IPS DF 19.7 (cell line): ENCODE data around the gene PRTG.
"Not testable (repeated sequence)": the region's sequence is repeated elsewhere in the genome, so short reads cannot be mapped to it uniquely, and the experiment has no call there.

Experiments
- DNase-seq: peaks from one replicate; pipeline ENCODE4 v3.0.0-alpha.2; 2013; ENCODE audit warnings: low read depth, low spot score

The PRTG gene

DNA sequence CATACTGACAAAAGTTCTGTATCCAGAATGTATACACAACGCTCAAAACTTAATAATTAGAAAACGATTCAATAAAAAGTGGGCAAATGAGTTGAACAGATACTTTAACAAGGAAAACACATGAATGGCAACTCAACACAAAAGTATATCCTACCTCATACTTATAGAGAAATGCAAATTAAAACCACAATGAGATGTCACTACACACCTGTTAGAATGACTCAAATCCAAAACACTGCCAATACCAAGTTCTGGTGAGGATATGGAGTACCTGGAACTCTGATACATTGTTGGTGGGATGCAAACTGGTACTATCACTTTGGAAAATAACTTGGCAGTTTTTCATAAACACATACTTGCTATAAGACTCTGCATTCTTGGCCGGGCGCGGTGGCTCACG, 42.1 kb downstream of the PRTG start:
- DNase-seq, result no peak

DNA sequence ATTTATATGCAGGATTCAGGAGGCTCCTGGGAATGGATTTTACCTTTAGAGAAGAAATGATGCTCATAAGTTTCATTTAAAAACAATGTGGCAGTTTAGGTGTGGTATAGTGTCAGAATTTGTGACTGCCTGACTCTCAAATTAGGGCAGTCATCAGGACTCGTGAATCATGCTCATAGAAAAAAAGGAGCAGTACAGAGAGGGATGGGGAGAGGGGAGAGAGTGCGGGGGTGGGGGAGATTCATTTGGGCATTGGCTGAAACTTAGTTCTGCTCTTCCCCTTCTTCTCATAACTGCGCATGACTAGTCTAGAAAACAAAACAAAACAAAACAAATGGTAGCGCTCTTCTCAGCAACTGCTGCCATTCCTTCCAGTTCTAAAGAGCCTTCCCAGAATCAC, 44.3 kb downstream of the PRTG start:
- DNase-seq, result no peak

DNA sequence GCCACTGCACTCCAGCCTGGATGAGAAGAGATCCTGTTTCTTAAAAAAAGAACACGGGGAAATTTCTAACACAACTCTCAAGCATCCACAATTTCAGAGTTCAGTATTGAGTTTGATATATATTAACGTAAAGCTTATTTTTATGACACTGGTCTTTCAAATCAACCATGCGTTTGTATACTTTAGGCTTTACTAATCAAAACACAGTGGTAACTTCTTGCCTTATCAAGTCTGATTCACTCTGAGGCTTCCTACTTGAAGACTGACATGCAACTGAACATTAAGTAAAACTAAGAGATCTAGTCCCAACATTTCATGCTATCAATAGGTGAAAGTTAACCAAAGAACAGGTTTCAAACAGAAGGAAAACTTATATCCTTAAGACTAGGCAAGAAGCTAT, 46.7 kb downstream of the PRTG start:
- DNase-seq, result no peak

DNA sequence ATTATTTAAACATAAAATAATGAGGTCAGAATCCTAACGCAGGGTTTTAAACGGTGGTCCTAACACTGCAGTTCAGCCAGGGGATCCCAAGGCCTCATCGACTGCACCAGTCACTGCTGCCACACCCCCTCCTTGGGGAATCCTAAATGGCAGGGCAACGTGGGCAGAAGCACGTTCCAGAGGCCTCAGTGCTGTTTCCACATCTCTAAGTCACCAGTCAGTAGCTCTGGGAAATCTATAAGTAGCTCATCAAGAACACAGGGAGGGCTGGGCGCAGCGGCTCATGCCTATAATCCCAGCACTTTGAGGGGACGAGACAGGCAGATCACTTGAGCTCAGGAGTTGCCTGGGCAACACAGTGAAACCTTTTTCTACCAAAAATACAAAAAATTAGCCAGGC, 47.5 kb downstream of the PRTG start:
- no peak for DNase-seq

DNA sequence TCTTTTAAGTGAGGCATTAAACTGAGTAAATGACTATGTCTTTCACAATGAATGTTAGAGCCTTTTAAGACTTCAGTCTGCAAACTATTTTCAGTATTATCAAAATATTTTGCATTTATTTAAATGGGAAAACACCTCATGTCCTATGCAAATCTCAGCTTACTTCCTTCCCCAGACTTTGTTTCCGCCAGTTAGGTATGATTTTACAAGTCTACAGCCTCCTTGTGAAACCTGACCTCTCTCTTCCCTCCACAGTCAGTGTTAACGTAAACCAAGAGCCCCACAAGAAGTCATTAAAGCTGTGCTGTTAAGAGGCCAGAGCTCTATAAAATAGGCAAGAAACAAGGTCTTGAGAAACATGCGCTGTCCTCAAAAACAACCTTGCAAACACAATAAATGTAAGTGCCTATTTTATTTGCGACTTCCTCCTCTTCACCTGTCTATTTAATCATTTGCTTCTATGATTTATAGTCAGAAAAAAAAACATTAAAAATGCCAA, 48.3 kb downstream of the PRTG start:
- DNase-seq, result peak; percentile 52

DNA sequence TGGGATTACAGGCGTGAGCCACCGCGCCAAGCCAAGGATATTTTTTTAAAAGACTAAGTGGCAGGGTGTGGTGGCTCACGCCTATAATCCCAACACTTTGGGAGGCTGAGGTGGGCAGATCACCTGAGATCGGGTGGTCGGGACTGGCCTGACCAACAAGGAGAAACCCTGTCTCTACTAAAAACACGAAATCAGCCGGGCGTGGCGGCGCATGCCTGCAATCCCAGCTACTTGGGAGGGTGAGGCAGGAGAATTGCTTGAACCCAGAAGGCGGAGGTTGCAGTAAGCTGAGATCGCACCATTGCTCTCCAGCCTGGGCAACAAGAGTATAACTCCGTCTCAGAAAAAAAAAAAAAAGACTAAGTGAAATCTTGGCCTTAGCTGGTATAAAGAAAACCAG, 49.8 kb downstream of the PRTG start:
- DNase-seq, result not testable (repeated sequence)

DNA sequence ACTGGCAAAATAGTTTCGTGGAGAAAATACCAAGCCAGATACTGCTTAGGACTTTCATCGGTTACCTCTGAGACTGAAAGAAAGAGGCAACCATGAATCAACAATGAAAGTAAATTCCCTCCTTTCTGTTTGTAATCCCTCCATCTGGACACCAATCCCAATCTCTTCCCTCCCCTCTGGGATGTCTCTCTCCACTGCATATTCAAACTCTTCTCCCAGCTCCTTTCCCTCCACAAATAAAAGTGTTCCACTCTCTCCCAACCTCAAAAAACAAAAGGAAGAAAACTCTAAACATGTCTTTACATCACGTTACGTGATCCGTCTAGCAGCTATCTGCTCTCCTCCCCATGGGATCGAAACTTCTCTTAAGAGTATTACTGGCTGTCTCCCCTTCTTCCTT, 55.2 kb downstream of the PRTG start:
- no peak for DNase-seq

DNA sequence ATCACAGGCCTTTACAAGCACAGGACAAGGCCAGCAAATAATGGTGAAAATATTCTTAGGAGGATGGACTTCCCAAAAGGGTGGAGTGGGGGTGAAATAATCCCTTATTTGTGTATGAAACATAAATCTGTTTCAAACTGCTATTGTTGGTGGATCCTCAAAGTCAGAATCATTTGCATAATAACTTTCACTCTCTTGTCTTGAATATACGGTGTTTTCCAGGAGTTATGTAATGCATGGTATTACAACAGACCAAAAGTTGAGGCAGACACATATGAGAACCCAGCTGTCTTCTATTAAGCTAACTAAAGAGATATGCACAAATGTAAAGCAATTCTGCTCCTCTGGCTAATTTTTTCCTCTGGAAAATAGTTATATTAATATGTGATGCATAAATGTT, 57.7 kb downstream of the PRTG start:
- DNase-seq, result no peak

DNA sequence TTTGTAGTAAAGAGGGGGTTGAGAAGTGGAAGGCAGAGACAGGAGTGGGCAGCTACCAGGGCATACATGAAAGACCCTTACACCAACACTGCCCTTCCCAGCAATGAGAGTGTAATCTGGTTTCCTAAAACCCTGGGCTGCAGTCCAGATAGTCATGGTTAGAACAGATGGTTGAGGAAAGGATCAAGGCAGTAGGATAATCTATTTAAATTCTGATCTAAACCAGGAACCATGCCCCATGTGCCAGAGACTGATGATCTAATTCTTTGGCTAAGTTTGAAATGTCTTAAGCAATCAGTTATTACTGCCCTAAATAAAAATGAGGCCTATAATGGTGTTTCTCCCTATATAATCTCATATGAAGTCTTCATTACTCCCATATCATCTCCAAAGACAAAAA, 59.6 kb downstream of the PRTG start:
- DNase-seq, result no peak

DNA sequence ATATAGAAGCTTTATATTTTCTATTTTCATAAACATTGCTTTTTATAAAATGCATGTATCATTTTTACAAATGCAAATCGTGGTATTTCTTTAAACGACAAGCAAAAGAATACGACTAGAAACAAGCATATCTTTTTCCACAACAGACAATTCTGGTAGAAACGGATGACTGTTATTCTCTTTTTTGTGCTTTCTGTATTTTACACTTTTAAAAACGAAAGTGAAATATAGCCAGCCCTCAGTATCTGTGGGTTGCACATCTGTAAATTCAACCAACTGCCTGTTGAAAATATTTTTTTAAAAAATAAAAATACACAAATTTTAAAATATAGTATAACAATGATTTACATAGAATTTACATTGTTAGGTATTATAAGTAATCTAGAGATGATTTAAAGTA, 61.3 kb downstream of the PRTG start:
- DNase-seq, result no peak

DNA sequence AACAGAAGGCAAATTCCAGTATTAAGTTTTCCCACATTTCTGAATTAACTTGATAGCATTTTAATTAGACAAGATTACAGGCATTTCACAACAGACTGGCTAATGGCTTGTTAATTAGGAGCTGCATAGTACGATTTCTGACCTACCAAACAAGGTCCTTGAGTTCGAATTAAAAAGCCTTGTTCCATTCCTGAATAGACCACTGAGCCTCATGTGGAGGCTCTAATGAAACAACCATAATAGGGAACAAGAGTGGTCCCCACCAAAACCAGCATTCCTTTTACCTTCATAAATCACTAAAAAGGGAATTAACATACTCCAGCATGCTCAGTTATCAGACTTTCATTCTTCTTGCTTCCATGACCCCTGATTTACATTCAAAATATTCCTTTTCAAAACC, 66.4 kb downstream of the PRTG start:
- no peak for DNase-seq

DNA sequence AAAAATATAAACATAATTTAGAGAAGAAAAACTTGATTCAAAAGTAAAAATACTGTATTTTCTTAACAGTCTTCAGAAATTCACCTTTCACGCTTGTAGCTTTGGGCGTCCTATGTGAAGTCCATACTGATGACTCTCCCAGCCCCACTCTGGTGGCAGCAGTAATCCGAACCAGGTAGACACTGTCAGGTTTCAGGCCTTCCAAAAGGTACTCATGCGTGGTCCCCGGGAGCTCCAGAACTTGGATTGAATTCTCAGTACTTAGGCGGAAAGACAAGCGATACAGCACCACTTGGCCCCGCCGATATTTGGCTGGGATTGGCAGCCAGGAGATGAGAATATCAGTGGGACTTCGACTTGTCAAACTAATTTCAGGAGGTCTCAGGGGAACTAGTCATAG, 69.7 kb downstream of the PRTG start:
- DNase-seq, result no peak

DNA sequence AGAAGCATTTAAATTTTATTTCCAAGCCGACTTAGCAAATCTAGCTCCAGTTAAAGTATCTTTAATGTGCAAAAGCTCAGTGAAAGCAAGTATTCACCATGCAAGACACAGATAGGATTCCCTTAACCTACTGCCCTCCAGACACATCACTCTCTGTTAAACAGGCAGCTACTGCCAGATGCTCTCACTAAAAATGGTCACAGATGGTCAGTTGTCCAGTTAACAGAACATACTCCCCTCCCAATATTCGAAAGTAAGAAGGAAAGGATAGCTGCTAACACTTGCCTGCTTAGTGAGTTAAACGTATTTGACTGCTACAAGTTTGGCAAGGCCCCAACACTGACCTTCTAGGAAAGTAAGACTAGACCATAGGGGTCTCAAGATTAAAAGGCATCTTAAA, 73.7 kb downstream of the PRTG start:
- no peak for DNase-seq

DNA sequence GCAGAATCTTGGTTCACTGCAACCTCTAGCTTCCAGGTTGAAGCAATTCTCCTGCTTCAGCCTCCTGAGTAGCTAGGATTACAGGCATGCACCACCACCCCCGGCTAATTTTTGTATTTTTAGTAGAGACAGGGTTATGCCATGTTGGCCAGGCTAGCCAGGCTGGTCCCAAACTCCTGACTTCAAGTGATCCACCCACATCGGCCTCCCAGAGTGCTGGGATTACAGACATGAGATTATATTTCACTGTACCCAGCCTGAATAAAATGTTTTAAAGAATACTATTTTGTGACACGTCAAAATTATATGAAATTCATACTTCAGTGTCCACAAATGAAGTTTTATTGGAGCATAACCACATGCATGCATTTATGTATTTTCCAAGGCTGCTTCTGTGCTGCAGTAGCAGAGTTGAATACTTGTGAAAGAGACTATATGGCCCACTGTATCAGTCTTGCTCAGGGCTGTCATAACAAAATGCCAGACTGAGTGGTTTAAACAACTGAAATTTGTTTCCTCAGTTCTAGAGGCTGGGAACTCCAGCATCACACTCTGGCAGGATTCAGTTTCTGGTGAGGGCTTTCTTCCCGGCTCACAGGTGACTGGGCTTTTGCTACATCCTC, 77.2 kb downstream of the PRTG start:
- DNase-seq, result no peak

DNA sequence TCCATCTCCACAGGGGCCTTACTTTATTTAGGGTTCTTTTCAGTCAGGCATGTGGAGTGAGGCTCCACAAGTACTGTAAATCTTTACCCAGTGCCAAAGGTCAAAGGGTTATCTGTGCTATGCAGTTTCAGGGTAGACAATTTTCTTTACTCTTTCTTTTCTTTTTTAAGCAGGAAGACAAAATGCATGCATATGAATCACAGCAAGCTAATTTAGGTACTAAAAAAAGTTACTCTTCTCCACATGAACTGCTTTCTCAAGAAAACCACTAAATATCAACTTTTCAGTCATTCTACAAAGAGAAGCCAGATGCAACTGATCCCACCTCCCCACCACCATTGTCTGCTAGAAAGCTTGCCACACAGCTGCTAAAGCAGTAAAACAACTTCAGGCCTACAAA, 81.5 kb downstream of the PRTG start:
- DNase-seq, result peak; percentile 47

DNA sequence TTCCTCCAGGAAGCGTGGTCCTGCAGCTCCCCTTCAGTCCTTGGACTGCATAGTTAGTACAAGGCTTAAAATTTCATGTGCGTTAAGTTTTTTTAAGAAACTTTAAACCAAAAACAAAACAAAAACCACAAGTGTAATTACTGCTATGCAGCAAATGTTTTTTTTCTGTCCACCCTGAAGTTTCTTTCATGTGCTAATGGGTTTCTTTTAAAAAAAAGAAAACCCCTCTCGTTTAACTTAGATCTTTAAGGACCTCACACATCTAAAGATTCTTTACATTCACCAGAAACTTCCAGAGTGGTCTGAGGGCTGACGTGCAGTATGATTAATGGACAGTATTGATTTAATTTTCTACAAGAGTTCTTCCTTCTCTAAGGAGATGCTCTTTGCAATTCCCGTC, 82.8 kb downstream of the PRTG start:
- DNase-seq, result no peak

DNA sequence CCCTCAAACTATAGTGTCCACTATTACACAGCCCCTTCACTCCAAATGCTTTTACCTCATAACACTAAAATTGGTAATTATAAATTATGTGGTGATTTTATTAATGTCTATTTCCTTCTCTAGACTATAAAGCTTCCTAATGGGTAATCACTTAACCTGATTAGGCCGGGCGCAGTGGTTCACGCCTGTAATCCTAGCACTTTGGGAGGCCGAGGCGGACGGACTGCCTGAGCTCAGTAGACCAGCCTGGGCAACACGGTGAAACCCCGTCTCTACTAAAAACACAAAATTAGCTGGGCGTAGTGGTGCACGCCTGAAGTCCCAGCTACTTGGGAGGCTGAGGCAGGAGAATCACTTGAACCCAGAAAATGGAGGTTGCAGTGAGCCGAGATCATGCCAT, 83.5 kb downstream of the PRTG start:
- no peak for DNase-seq

DNA sequence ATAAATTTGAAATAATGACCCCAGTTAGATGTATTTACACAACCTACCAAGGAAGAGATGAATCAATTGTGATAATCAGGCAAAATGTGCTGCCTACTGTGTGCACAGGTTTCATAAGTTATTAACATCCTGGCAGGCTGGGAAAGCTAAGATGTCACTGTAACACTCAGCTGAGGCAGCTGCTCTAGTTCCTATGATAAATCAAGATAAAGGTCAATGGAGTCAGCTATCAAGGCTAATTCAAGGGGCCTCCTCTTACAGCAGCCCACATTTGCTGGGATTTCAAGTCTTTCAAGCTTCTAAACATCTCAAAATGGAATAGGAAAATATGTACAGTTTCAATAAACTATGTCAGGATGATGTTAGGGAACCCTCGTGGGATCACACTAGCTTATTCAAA, 84.1 kb downstream of the PRTG start:
- no peak for DNase-seq

DNA sequence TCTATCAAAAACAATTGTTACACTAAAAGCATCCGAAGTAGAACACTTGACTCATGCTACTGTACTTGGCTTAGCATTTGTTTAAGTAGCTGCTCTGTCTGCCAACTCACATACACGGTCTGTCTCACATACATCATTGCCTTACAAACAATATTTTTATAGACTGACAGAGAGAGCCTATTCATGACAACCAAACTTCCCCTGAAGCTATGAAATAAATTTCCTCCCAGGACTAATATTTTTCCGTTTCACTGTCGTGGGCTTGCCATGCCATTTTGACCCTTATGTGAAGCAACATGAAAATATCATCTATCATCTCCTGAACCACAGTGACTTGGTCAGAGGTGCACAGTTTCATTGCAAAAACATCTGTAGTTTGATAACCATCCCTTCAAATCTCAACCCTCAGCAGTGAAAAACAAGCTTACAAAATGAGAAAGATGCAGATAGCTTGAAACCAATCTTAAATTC, 88.4 kb downstream of the PRTG start:
- no peak for DNase-seq

DNA sequence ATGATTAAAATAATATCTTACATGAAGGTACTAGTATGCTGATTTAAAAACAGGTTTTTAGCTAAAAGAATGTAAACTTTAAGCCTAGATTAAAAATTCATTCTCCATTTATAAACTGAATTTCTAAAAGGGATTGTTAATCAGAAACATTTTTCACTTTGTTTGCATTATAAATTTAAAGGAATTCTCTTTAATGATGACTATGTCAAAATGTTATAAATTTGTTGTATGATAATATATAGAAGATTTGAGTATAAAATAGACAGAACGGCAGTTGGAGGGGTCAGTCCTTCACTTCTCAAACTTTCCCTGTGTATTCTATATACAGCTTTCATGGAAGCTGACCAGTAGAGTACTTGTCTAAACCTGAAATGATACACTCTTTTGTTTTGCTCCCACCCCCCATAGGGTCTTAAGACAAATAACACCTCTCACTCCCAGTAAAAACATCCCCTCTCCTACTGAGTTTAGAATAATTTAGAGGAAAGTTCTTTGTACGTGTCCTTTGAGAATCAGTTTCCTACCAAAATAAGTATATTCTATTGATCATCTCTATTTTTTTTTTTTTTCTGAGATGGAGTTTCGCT, 90.0 kb downstream of the PRTG start:
- DNase-seq, result no peak

DNA sequence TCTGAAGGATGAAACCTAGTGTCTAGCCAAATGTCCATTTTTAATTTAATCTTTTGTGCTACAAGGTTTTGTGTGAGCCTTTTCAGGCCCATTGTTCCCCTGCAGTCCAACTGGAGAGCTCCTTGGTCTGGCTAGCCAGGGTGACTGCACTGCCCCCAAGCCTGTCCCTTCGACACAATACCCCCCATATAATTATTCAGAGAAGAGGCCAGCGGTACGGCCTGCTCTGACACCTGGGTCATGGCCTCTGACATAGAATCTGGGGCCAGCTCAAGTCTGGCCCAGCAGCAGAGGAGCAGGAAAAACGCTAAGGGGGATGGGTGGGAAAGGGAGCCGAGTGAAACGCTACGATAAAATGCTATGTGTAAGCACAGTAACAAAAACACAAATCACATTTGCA, 90.6 kb downstream of the PRTG start:
- DNase-seq, result no peak

DNA sequence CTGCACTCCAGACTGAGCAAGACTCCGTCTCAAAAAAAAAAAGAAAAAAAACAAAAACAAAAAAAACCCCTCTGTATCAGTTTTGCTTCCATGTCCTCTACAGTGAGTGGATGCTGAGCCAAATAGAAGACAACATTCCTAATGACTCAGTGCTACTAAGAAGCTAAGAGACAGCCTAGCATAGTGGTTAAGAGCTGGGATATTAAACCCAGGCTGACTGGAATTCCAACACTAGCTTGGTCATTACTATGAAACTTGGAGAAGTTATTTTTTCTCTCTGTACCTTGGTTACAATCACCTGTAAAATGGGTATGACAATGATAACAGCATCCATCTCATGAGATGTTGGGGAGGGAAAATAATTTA, 93.9 kb downstream of the PRTG start:
- no peak for DNase-seq

DNA sequence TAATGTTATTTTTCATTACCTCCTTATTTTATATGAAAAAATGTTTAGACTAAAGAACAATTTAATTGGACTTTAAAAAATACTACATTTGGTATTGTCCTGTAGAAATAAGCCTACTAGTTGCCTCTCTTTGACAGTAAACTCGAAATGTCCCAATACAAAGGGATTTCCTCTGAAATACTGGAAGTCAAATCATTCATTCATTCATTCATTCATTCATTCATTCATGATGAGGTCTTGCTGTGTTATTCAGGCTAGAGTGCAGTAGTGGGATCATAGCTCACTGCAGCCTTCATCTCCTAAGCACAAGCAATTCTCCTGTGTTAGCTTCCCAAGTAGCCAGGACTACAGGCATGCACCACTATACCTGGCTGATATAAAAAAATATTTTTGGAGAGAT, 104.2 kb downstream of the PRTG start:
- DNase-seq, result no peak

DNA sequence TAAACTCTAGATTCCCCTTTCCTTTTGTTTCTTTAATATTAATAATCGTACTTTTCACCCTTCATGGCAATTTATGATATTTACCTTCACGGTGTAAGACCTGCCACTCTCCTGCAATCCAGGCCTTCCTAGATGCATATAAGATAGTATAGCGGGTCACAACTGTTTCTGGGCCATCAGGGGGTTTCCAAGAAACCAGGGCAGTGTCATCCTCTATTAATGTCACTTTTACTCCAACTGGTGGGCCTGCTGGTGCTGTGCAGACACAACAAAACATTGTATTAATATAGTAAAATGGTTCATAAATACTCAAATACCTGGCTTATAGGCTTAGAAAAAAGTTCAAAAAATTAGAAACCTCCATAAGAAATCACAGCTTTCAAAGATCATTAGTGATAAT, 105.9 kb downstream of the PRTG start:
- no peak for DNase-seq
